ENCODE measurements around the gene TUBGCP5. TPM values are rescaled to one million over a fixed set of nuclear protein-coding genes. Genes with fewer than 3 reads are reported as not detected.

The TUBGCP5 gene
- total RNA-seq, 1 experiment from 2014 or later, result 23.3 TPM

DNA sequence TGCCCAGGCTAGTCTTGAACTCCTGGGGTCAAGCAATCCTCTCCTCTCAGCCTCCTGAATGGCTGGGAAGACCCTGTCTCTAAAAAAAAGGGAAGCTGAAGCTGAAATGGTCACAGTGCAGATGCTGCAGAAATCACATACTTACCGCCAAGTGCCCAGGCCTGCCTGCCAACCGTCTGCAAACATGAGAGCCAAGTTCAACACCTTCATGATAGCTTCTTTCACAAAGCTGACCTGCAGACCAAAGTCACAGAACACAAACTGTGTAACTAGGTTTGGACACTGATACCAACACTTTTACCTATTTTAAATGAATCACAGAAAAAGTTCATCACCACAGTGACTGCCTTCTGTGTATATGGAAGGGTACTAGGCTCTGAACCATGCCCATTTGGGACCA, 36.4 kb downstream of the TUBGCP5 start:
- Histone ChIP-seq H3K4me3 (ENCODE audit: low read depth in 2 of 2, low read length in 2 of 2) (no peak overlapping the region), H3K27ac (ENCODE audit: low read length) (no peak overlapping the region), H3K27me3 (ENCODE audit: control insufficient read depth, insufficient read depth, low read length) (no peaks in the 10 kb centered on the region), H3K36me3 (ENCODE audit: control insufficient read depth, insufficient read depth, low read length) (peaks cover 11% of the 10 kb centered on the region; the same call in 1 of the 2 replicates), H3K4me1 (ENCODE audit: control insufficient read depth, insufficient read depth, low read length) (no peaks in the 10 kb centered on the region), H3K9me3 (ENCODE audit: control insufficient read depth, insufficient read depth, low read depth, low read length) (no peaks in the 10 kb centered on the region)
- intact Hi-C loops (cut with micrococcal nuclease; ENCODE audit: unreplicated experiment) (no loop called here), in situ Hi-C loops (cut with HindIII; ENCODE audit: low pct_unique_long_range_greater_than_20kb, low sequenced_read_pairs) (no loop called here)
- no peak for TF ChIP-seq SIN3A (IDR thresholded peaks at IDR 0.05; ENCODE audit: borderline replicate concordance, insufficient read depth, low read depth, low read length)
- TF ChIP-seq TCF7L2 (IDR thresholded peaks at IDR 0.05; ENCODE audit: low read depth, low read length), result no peak
- TF ChIP-seq, protein P1, sequence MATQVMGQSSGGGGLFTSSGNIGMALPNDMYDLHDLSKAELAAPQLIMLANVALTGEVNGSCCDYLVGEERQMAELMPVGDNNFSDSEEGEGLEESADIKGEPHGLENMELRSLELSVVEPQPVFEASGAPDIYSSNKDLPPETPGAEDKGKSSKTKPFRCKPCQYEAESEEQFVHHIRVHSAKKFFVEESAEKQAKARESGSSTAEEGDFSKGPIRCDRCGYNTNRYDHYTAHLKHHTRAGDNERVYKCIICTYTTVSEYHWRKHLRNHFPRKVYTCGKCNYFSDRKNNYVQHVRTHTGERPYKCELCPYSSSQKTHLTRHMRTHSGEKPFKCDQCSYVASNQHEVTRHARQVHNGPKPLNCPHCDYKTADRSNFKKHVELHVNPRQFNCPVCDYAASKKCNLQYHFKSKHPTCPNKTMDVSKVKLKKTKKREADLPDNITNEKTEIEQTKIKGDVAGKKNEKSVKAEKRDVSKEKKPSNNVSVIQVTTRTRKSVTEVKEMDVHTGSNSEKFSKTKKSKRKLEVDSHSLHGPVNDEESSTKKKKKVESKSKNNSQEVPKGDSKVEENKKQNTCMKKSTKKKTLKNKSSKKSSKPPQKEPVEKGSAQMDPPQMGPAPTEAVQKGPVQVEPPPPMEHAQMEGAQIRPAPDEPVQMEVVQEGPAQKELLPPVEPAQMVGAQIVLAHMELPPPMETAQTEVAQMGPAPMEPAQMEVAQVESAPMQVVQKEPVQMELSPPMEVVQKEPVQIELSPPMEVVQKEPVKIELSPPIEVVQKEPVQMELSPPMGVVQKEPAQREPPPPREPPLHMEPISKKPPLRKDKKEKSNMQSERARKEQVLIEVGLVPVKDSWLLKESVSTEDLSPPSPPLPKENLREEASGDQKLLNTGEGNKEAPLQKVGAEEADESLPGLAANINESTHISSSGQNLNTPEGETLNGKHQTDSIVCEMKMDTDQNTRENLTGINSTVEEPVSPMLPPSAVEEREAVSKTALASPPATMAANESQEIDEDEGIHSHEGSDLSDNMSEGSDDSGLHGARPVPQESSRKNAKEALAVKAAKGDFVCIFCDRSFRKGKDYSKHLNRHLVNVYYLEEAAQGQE (IDR thresholded peaks at IDR 0.05; ENCODE audit: insufficient read depth in 1 of 2, low read depth in 2 of 2, low read length in 1 of 2), result no peak
- TF ChIP-seq POLR2AphosphoS5 (IDR thresholded peaks at IDR 0.05; ENCODE audit: low read depth, low read length), result no peak
- TF ChIP-seq, protein P2, sequence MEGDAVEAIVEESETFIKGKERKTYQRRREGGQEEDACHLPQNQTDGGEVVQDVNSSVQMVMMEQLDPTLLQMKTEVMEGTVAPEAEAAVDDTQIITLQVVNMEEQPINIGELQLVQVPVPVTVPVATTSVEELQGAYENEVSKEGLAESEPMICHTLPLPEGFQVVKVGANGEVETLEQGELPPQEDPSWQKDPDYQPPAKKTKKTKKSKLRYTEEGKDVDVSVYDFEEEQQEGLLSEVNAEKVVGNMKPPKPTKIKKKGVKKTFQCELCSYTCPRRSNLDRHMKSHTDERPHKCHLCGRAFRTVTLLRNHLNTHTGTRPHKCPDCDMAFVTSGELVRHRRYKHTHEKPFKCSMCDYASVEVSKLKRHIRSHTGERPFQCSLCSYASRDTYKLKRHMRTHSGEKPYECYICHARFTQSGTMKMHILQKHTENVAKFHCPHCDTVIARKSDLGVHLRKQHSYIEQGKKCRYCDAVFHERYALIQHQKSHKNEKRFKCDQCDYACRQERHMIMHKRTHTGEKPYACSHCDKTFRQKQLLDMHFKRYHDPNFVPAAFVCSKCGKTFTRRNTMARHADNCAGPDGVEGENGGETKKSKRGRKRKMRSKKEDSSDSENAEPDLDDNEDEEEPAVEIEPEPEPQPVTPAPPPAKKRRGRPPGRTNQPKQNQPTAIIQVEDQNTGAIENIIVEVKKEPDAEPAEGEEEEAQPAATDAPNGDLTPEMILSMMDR (IDR thresholded peaks at IDR 0.05), result no peak
- no TSS peak for BruUV-seq (replicated peaks)
- ATAC-seq (no peak), DNase-seq (ENCODE audit: low read depth, low spot score) (no peak)
- POLR2A ChIA-PET, result no interaction called here
- CTCF ChIA-PET, result interaction anchor here (0.7 kb wide), 1 partner anchor 12 kb away, joined by 8 read pairs; no protein-coding TSS in a partner anchor

DNA sequence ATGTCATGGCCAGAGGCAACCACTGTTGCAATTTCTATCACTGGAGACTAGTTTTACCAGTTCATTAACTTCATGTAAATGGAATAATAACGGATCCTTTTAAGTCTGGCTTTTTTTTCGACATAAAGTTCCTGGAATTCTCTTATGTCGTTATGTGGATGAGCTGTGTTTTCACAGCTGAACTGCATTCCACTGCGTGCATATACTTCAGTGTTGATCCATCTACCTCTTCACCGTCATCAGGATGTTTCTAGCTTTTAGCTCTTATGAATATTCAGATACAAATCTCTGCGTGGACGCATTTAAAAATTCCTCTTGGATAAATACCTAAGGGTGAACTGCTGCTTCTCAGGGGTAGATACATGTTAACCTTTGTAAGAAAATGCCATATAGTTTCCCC, 43.6 kb downstream of the TUBGCP5 start:
- POLR2A ChIA-PET, result no interaction called here
- intact Hi-C loops (cut with micrococcal nuclease; ENCODE audit: unreplicated experiment) (no loop called here), in situ Hi-C loops (cut with HindIII; ENCODE audit: low pct_unique_long_range_greater_than_20kb, low sequenced_read_pairs) (no loop called here)
- no peaks in the 10 kb centered on the region for H3K9me3 ChIP-seq (ENCODE audit: control insufficient read depth, insufficient read depth, low read depth, low read length)
- DNase-seq (ENCODE audit: low read depth, low spot score) (no peak), ATAC-seq (no peak)
- H3K27ac ChIP-seq (ENCODE audit: low read length), result no peak overlapping the region
- H3K36me3 ChIP-seq (ENCODE audit: control insufficient read depth, insufficient read depth, low read length), result peaks cover 8% of the 10 kb centered on the region; the same call in 1 of the 2 replicates
- BruUV-seq (replicated peaks), result no TSS peak
- CTCF ChIA-PET, result no interaction called here
- TF ChIP-seq, protein P2 (IDR thresholded peaks at IDR 0.05), result no peak
- TF ChIP-seq SIN3A (IDR thresholded peaks at IDR 0.05; ENCODE audit: borderline replicate concordance, insufficient read depth, low read depth, low read length) (no peak), POLR2AphosphoS5 (IDR thresholded peaks at IDR 0.05; ENCODE audit: low read depth, low read length) (no peak), TCF7L2 (IDR thresholded peaks at IDR 0.05; ENCODE audit: low read depth, low read length) (no peak)
- TF ChIP-seq, protein P1 (IDR thresholded peaks at IDR 0.05; ENCODE audit: insufficient read depth in 1 of 2, low read depth in 2 of 2, low read length in 1 of 2), result no peak
- no peaks in the 10 kb centered on the region for H3K4me1 ChIP-seq (ENCODE audit: control insufficient read depth, insufficient read depth, low read length)
- H3K27me3 ChIP-seq (ENCODE audit: control insufficient read depth, insufficient read depth, low read length), result no peaks in the 10 kb centered on the region
- H3K4me3 ChIP-seq (ENCODE audit: low read depth in 2 of 2, low read length in 2 of 2), result no peak overlapping the region

Data from Panc1 (cell line).